Subcutaneous adipose tissue (tissue), 4 donors: ENCODE results near the gene GYPE. TPM values are rescaled to one million over a fixed set of nuclear protein-coding genes. Genes with fewer than 3 reads are reported as not detected.
"Not testable (repeated sequence)": the region's sequence is repeated elsewhere in the genome, so short reads cannot be mapped to it uniquely, and the experiment has no call there.

Experiments
- CTCF ChIP-seq: fragments of 450-650 bp; IDR thresholded peaks from one replicate; pipeline ENCODE4 v1.5.1; 2016; ENCODE audit warnings: low read depth, mild to moderate bottlenecking, control low read depth, antibody characterized with exemption, moderate library complexity
- total RNA-seq, 4 donors: library from RNA; depleted of rRNA; stranded (reverse); fragments of >200 nt; gene quantifications; one replicate each; pipeline ENCODE4 v1.1.0, GENCODE V29; 2016

The GYPE gene
- total RNA-seq = 1 to 10 TPM in 3 of 4 donors, under 1 TPM in 1; 0.98 to 3.4 (median 1.7) TPM

- not testable (repeated sequence) for TF ChIP-seq CTCF
Measured at GRCh38 chr4:143905440-143905839, at the start of gene GYPE. GYPE (minus strand) TSS chr4:143905559; CDS start chr4:143905507, 52 bp downstream.

GRCh38 chr4:143939528-143939927, 34.2 kb upstream of the GYPE start:
- no peak for TF ChIP-seq CTCF

GRCh38 chr4:143921181-143921580, 15.8 kb upstream of the GYPE start:
- no peak for TF ChIP-seq CTCF

GRCh38 chr4:143883529-143883928, 21.8 kb downstream of the GYPE start:
- no peak for TF ChIP-seq CTCF

- no peak for TF ChIP-seq CTCF
Measured at GRCh38 chr4:143882892-143883291, 22.5 kb downstream of the GYPE start.

GRCh38 chr4:143858456-143858855, 46.9 kb downstream of the GYPE start:
- no peak for TF ChIP-seq CTCF

Other genes starting within 250 kb of the GYPE start
- gene FREM3, start 204.9 kb downstream of the GYPE start, total RNA-seq = not detected
- not detected for gene GYPB, start 113.8 kb upstream of the GYPE start, total RNA-seq
- gene GYPA, start 235.2 kb upstream of the GYPE start, total RNA-seq = not detected